GM12873 (cell line): Measurements from ENCODE around the gene NOS2.

Experiments used
- CTCF ChIP-seq: IDR thresholded peaks from 2 replicates; pipeline ENCODE4 v1.5.1; 2012; ENCODE audit warnings: low read depth, mild to moderate bottlenecking, moderate library complexity, low read length, control low read depth; ENCODE audit not compliant: insufficient read depth; ENCODE audit errors: missing control alignments

NOS2 gene

DNA sequence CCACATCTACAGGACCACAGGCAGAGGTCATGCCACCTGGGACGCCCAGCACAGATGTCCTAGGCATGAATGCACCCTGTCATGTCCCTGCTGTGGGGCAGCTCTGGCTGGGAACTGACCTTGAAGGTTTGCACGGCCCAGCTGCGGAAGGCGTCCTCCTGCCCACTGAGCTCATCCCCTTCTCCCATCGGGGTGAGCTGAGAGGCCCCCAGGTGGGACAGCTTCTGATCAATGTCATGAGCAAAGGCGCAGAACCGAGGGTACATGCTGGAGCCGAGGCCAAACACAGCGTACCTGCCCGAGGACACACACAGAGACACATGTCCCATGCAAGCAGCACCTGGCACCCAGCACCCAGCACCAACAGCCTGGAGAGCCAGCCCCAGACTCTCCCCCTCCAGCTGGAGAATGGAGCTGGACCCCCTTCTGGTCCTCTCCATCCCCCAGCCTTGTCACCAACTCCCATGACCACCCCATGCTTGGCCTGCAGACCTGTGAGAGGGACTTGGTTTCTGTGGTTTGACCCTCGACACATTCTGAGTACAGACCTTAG lies 31.4 kb downstream of the NOS2 start:
- TF ChIP-seq CTCF: no peak

DNA sequence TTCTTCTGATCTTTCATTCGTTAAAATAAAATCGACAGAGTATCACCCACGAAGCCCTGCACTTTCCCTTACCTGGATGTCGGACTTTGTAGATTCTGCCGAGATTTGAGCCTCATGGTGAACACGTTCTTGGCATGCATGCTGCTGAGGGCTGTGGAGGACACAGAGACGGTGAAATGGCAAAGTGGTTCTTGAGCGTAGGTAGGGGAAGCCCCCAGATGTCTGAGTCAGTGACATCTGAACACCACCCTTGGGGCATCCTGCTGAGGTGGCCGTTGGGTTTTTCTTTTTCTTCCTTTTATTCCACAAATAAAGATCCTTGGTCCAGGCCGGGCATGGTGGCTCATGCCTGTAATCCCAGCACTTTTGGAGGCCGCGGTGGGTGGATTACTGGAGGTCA lies 33.9 kb downstream of the NOS2 start:
- no peak for TF ChIP-seq CTCF

GRCh38 chr17:27765353-27765752 lies 35.0 kb downstream of the NOS2 start:
- TF ChIP-seq CTCF: no peak

GRCh38 chr17:27764589-27764988 lies 35.7 kb downstream of the NOS2 start:
- no peak for TF ChIP-seq CTCF

GRCh38 chr17:27762527-27763305 lies 37.6 kb downstream of the NOS2 start:
- TF ChIP-seq CTCF: no peak

GRCh38 chr17:27760069-27760885 lies 40.1 kb downstream of the NOS2 start:
- peak; percentile 86 for TF ChIP-seq CTCF

DNA sequence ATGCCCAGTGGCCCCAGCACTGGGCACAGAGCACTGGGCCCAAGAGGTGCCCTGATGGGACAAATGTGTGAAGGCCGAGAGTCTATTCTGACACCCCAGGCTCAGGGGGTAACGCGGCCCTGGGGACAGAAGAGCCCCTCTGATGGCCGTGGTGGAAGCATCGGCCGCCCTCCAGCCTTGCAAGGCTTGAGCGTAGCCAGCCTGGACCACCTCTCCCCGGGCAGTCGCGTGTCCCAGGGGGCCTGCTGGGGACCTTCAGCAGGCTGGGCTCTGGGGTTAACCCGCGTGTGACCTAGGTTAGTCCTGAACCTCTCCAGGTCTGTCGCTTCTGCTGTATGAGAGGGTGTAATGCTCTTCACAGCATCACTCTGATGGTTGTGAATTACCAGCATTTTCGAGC lies 40.8 kb downstream of the NOS2 start:
- no peak for TF ChIP-seq CTCF
